Smooth muscle cell (in vitro differentiated cells): ENCODE results near the gene COX11. TPM values are rescaled to one million over a fixed set of nuclear protein-coding genes. Genes with fewer than 3 reads are reported as not detected.

Experiments used
- DNase-seq: peaks from one replicate; lab custom pipeline; 2025; ENCODE audit not compliant: unreplicated experiment; lab: John Stamatoyannopoulos, UW
- H2AFZ ChIP-seq: fragments of 200-600 bp; sonication (generic); 2 replicates; pipeline ENCODE4 v1.6.0; 2016; ENCODE audit warnings: antibody characterized with exemption, low read depth, mild to moderate bottlenecking
- H3F3A ChIP-seq: fragments of 200-600 bp; sonication (generic); 2 replicates; pipeline ENCODE4 v1.6.0; 2017; ENCODE audit warnings: antibody characterized with exemption, low read depth
- H3K27ac ChIP-seq: fragments of 200-600 bp; sonication (generic); 2 replicates; pipeline ENCODE4 v1.5.1; 2016; ENCODE audit warnings: low read depth, mild to moderate bottlenecking
- H3K27me3 ChIP-seq: fragments of 200-600 bp; sonication (generic); 2 replicates; pipeline ENCODE4 v1.6.1; 2016; ENCODE audit warnings: low read depth, mild to moderate bottlenecking
- H3K36me3 ChIP-seq: fragments of 200-600 bp; sonication (generic); 2 replicates; pipeline ENCODE4 v1.5.1; 2016; ENCODE audit warnings: low read depth
- H3K4me1 ChIP-seq: fragments of 200-600 bp; sonication (generic); 2 replicates; pipeline ENCODE4 v1.5.1; 2016; ENCODE audit warnings: low read depth
- H3K4me2 ChIP-seq: fragments of 200-600 bp; sonication (generic); 2 replicates; pipeline ENCODE4 v1.6.0; 2016; ENCODE audit warnings: mild to moderate bottlenecking
- H3K4me3 ChIP-seq: fragments of 200-600 bp; sonication (generic); 2 replicates; pipeline ENCODE4 v1.5.1; 2016; ENCODE audit warnings: mild to moderate bottlenecking
- H3K79me2 ChIP-seq: fragments of 200-600 bp; sonication (generic); 2 replicates; pipeline ENCODE4 v1.6.0; 2016; ENCODE audit warnings: low read depth, mild to moderate bottlenecking
- H3K9ac ChIP-seq: fragments of 200-600 bp; sonication (generic); 2 replicates; pipeline ENCODE4 v1.6.0; 2016; ENCODE audit warnings: low read depth
- H3K9me3 ChIP-seq: fragments of 200-600 bp; sonication (generic); replicated peaks from 2 replicates; pipeline ENCODE4 v1.5.1; 2016; ENCODE audit warnings: low read depth
- H4K20me1 ChIP-seq: fragments of 200-600 bp; sonication (generic); 2 replicates; pipeline ENCODE4 v1.6.0; 2016; ENCODE audit warnings: low read depth
- WGBS: methylation state at CpG from one replicate; pipeline ENCODE4 v1.1.7; 2016; ENCODE audit warnings: low lambda C conversion rate; 5-methylcytosine and 5-hydroxymethylcytosine counted together
- polyA plus RNA-seq: library from polyadenylated mRNA; unstranded; fragments of >200 nt; fragmentation: Nextera tagmentation; extraction: Ambion mirVana; gene quantifications from 2 replicates; pipeline ENCODE4 v1.2.1, GENCODE V29; 2016
- total RNA-seq: library from RNA; depleted of rRNA; stranded (reverse); fragments of >200 nt; gene quantifications from 2 replicates; pipeline ENCODE4 v1.2.3, GENCODE V29; 2014
- TF ChIP-seq, protein P1 (sequence below): fragments of 200-600 bp; sonication (generic); IDR thresholded peaks from 2 replicates; pipeline ENCODE4 v1.5.1; 2017; ENCODE audit warnings: borderline replicate concordance, mild to moderate bottlenecking, antibody characterized with exemption; ENCODE audit not compliant: insufficient read depth, poor library complexity, severe bottlenecking

COX11 gene
- total and polyA plus RNA-seq, 2 experiments from 2014 or later: 30.5 to 38.9 TPM

DNA sequence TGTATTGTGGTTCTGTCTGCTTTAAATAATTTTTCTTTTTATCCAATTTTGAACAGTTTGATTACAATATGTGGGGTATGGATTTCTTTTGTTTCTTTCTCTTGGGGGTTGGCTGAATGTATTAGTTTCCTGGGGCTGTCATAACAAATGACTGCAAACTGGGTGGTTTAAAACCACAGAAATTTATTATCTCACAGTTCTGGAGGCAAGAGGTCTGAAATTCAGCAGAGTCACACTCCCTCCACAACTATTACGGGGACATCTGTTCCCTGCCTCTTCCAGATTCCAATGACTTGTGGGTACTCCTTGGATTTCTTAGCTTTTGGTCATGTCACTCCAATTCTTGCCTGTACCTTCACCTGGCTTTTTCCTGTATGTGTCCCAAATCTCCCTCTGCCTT is 23.7 kb downstream of the COX11 start:
- WGBS: 42% methylated on average over 1 of the region's 1 CpG

DNA sequence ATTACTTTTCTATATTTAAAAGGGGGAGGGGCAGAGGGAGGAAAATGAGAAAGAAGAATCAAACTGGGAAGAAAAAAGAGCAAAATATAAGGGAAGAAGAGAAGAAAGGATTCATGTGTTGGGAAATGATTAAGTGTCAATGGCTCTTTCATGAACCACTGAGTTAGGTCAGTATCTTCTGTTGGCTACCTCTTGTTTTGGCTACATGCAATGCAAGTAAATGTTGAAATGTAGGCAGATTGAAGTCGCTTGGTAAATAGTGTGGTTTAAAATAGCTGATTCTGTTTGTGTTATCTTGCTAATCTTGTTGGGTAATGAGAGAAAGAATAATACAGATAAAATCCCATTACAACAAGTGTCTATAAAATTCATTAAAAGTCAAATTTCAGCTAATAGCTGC is 27.2 kb downstream of the COX11 start:
- Histone ChIP-seq H3K4me2 (no peak overlapping the region), H3K9me3 (no peaks in the 10 kb centered on the region), H3F3A (no peaks in the 10 kb centered on the region), H3K36me3 (no peaks in the 10 kb centered on the region), H3K27ac (no peak overlapping the region), H3K27me3 (no peaks in the 10 kb centered on the region), H4K20me1 (no peaks in the 10 kb centered on the region), H3K9ac (no peak overlapping the region), H2AFZ (no peak overlapping the region), H3K4me1 (no peaks in the 10 kb centered on the region), H3K79me2 (no peaks in the 10 kb centered on the region), H3K4me3 (no peak overlapping the region)
- TF ChIP-seq, protein P1, sequence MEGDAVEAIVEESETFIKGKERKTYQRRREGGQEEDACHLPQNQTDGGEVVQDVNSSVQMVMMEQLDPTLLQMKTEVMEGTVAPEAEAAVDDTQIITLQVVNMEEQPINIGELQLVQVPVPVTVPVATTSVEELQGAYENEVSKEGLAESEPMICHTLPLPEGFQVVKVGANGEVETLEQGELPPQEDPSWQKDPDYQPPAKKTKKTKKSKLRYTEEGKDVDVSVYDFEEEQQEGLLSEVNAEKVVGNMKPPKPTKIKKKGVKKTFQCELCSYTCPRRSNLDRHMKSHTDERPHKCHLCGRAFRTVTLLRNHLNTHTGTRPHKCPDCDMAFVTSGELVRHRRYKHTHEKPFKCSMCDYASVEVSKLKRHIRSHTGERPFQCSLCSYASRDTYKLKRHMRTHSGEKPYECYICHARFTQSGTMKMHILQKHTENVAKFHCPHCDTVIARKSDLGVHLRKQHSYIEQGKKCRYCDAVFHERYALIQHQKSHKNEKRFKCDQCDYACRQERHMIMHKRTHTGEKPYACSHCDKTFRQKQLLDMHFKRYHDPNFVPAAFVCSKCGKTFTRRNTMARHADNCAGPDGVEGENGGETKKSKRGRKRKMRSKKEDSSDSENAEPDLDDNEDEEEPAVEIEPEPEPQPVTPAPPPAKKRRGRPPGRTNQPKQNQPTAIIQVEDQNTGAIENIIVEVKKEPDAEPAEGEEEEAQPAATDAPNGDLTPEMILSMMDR: no peak
- WGBS: 97% methylated on average over 1 of the region's 1 CpG
- no peak for DNase-seq

More for the DNA sequence above, 23.7 kb downstream of the COX11 start:
- Histone ChIP-seq H3K36me3 (no peaks in the 10 kb centered on the region), H3K27me3 (no peaks in the 10 kb centered on the region), H2AFZ (no peak overlapping the region), H3F3A (no peaks in the 10 kb centered on the region), H4K20me1 (no peaks in the 10 kb centered on the region), H3K27ac (no peak overlapping the region), H3K4me3 (no peak overlapping the region), H3K4me1 (no peaks in the 10 kb centered on the region), H3K9ac (no peak overlapping the region), H3K79me2 (no peaks in the 10 kb centered on the region), H3K9me3 (no peaks in the 10 kb centered on the region), H3K4me2 (no peak overlapping the region)
- DNase-seq: no peak
- TF ChIP-seq, protein P1: no peak

DNA sequence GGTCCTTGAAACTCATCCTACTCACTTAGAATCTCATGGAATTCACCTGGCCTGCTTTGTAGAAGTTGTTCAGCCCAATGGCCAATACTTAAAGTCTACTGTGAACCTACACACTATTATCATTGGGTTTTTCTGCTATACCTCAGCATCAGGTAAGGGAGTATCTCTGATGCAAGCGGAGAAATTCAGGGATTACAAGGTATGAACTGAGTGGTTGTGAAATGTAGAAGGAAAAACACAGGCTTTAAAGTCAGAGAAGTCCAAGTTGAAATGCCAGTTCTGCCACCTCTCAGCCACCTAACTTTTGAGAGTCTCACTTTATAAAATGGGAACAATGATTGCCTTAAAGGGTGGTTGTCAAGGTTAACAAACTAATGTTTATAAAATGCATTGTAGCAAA is 31.0 kb downstream of the COX11 start:
- Histone ChIP-seq H4K20me1 (no peaks in the 10 kb centered on the region), H3K4me1 (no peaks in the 10 kb centered on the region), H3F3A (no peaks in the 10 kb centered on the region), H3K9me3 (no peaks in the 10 kb centered on the region), H3K4me3 (no peak overlapping the region), H3K27me3 (no peaks in the 10 kb centered on the region), H3K9ac (no peak overlapping the region), H2AFZ (no peak overlapping the region), H3K4me2 (no peak overlapping the region), H3K27ac (no peak overlapping the region), H3K36me3 (no peaks in the 10 kb centered on the region), H3K79me2 (no peaks in the 10 kb centered on the region)
- WGBS: 100% methylated on average over 1 of the region's 1 CpG
- DNase-seq: no peak
- TF ChIP-seq, protein P1: no peak

DNA sequence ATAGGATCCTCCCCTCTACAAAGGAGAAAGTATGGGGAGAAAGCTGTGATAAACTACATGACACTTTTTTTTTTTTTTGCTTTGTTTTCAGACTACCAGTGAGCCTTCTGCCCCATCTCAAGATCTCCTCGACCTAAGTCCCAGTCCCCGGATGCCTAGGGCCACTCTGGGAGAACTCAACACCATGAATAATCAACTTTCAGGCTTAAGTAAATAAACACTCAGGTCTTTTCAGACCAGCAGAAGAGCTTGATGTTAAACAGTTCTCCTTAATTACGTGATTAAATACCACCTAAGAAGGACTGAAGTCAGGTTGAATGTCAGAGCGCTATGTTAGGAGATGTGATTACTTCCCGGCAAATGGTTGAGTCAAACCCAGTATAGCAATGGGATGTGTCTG is 31.4 kb downstream of the COX11 start:
- TF ChIP-seq, protein P1: no peak
- H4K20me1 ChIP-seq: no peaks in the 10 kb centered on the region
- H3K9me3 ChIP-seq: no peaks in the 10 kb centered on the region
- H3K27me3 ChIP-seq: no peaks in the 10 kb centered on the region
- no peaks in the 10 kb centered on the region for H3K36me3 ChIP-seq
- no peaks in the 10 kb centered on the region for H3F3A ChIP-seq
- H3K4me2 ChIP-seq: no peak overlapping the region
- H3K9ac ChIP-seq: no peak overlapping the region
- H3K27ac ChIP-seq: no peak overlapping the region
- H3K4me3 ChIP-seq: no peak overlapping the region
- 70% methylated on average over 5 of the region's 5 CpGs for WGBS
- no peak for DNase-seq
- H2AFZ ChIP-seq: no peak overlapping the region
- no peaks in the 10 kb centered on the region for H3K4me1 ChIP-seq
- no peaks in the 10 kb centered on the region for H3K79me2 ChIP-seq
